IMR-90 (cell line): ENCODE data around the gene SEZ6L. TPM values are rescaled to one million over a fixed set of nuclear protein-coding genes. Genes with fewer than 3 reads are reported as not detected.

Experiments used
- ATAC-seq: fragments of 200-7000 bp; cut with Tn5 transposase; 2 replicates; pipeline ENCODE4 v1.9.1; 2020; ENCODE audit warnings: low read depth, mild to moderate bottlenecking, moderate library complexity
- BruUV-seq: library from RNA; stranded (reverse); fragments of 400-500 nt; replicated peaks from 2 replicates; lab custom pipeline; 2021; lab: Mats Ljungman, UMichigan
- CTCF ChIA-PET: fragments of 300-600 bp; formaldehyde crosslinking; extraction: SDS; loops from one replicate; lab custom pipeline; 2021; ENCODE audit warnings: antibody characterized with exemption; lab: Yijun Ruan, JAX
- POLR2A ChIA-PET: fragments of 300-600 bp; sonication (Branson Sonifier 250); formaldehyde crosslinking; loops from one replicate; lab custom pipeline; 2022; ENCODE audit warnings: antibody characterized with exemption; ENCODE audit not compliant: unreplicated experiment; lab: Charles Lee
- DNase-seq: peaks from one replicate; pipeline ENCODE4 v3.0.0; 2013
- H2AFZ ChIP-seq: replicated peaks from 2 replicates; pipeline ENCODE3; 2013; ENCODE audit warnings: low read length, mild to moderate bottlenecking; ENCODE audit not compliant: poor library complexity
- H2AK5ac ChIP-seq: 2 replicates; pipeline ENCODE4 v1.6.1; 2013; ENCODE audit warnings: low read depth, low read length, inconsistent platforms
- H2AK9ac ChIP-seq: replicated peaks from 2 replicates; pipeline ENCODE3; 2013; ENCODE audit warnings: mild to moderate bottlenecking, low read depth, low read length, moderate library complexity; ENCODE audit not compliant: poor library complexity
- H2BK120ac ChIP-seq: 2 replicates; pipeline ENCODE4 v1.6.1; 2013; ENCODE audit warnings: low read depth, low read length, inconsistent platforms
- H2BK15ac ChIP-seq: 3 replicates; pipeline ENCODE4 v1.6.1; 2013; ENCODE audit warnings: low read depth, low read length, inconsistent platforms
- H2BK20ac ChIP-seq: 2 replicates; pipeline ENCODE4 v1.6.1; 2013; ENCODE audit warnings: low read depth, mild to moderate bottlenecking, inconsistent platforms, low read length, moderate library complexity
- H2BK5ac ChIP-seq: 2 replicates; pipeline ENCODE4 v1.6.1; 2013; ENCODE audit warnings: mild to moderate bottlenecking, low read depth, low read length, inconsistent platforms; ENCODE audit not compliant: poor library complexity, severe bottlenecking
- H3K14ac ChIP-seq: replicated peaks from 2 replicates; pipeline ENCODE4 v1.6.1; 2013; ENCODE audit warnings: low read depth, low read length, inconsistent platforms
- H3K18ac ChIP-seq: 2 replicates; pipeline ENCODE4 v1.6.1; 2013; ENCODE audit warnings: low read depth, low read length, control low read depth
- H3K23ac ChIP-seq: 2 replicates; pipeline ENCODE4 v1.6.1; 2013; ENCODE audit warnings: low read depth, low read length, inconsistent platforms
- H3K27ac ChIP-seq: 2 replicates; pipeline ENCODE4 v1.5.1; 2013; ENCODE audit warnings: mild to moderate bottlenecking, control low read depth, low read length; ENCODE audit not compliant: insufficient read depth
- H3K27me3 ChIP-seq: 2 replicates; pipeline ENCODE4 v1.6.1; 2013; ENCODE audit warnings: low read length; ENCODE audit not compliant: control insufficient read depth, insufficient read depth
- H3K36me3 ChIP-seq: 2 replicates; pipeline ENCODE4 v1.6.1; 2013; ENCODE audit warnings: low read length, mixed read lengths; ENCODE audit not compliant: control insufficient read depth, insufficient read depth
- H3K4ac ChIP-seq: 2 replicates; pipeline ENCODE4 v1.6.1; 2013; ENCODE audit warnings: low read depth, low read length, inconsistent platforms
- H3K4me1 ChIP-seq: 2 replicates; pipeline ENCODE4 v1.6.1; 2013; ENCODE audit warnings: low read length, mixed read lengths; ENCODE audit not compliant: control insufficient read depth, insufficient read depth
- H3K4me2 ChIP-seq: 2 replicates; pipeline ENCODE4 v1.6.1; 2013; ENCODE audit warnings: low read depth, mild to moderate bottlenecking, control low read depth, low read length, moderate library complexity
- H3K4me3 ChIP-seq: 2 replicates; pipeline ENCODE4 v1.5.1; 2013; ENCODE audit warnings: low read depth, mild to moderate bottlenecking, control low read depth, low read length, moderate library complexity; ENCODE audit not compliant: insufficient read depth
- H3K56ac ChIP-seq: 2 replicates; pipeline ENCODE4 v1.6.1; 2013; ENCODE audit warnings: low read length, inconsistent platforms; ENCODE audit not compliant: insufficient read depth; ENCODE audit errors: extremely low read depth
- H3K79me1 ChIP-seq, 2 experiments: 2 replicates each; pipeline ENCODE4 v1.6.1; 2013; ENCODE audit warnings: low read length in 2 of 2, inconsistent platforms in 1 of 2, low read depth in 1 of 2
- H3K9ac ChIP-seq: 2 replicates; pipeline ENCODE4 v1.6.1; 2013; ENCODE audit warnings: low read depth, low read length, control low read depth
- H3K9me1 ChIP-seq: 2 replicates; pipeline ENCODE4 v1.6.1; 2013; ENCODE audit warnings: low read length, inconsistent platforms; ENCODE audit not compliant: insufficient read depth
- H3K9me3 ChIP-seq: 2 replicates; pipeline ENCODE4 v1.6.1; 2013; ENCODE audit warnings: low read length; ENCODE audit not compliant: control insufficient read depth, insufficient read depth
- H4K20me1 ChIP-seq: 2 replicates; pipeline ENCODE4 v1.6.1; 2013; ENCODE audit warnings: low read length, inconsistent platforms; ENCODE audit not compliant: insufficient read depth
- H4K5ac ChIP-seq: 2 replicates; pipeline ENCODE4 v1.6.1; 2013; ENCODE audit warnings: mild to moderate bottlenecking, low read depth, low read length, control low read depth
- H4K8ac ChIP-seq, 2 experiments: 2 replicates each; pipeline ENCODE4 v1.6.1; 2013; ENCODE audit warnings: low read depth in 2 of 2, low read length in 2 of 2, control low read depth in 1 of 2, inconsistent platforms in 1 of 2
- H4K91ac ChIP-seq: 2 replicates; pipeline ENCODE4 v1.6.1; 2013; ENCODE audit warnings: low read depth, low read length, inconsistent platforms; ENCODE audit not compliant: insufficient read depth
- BHLHE40 ChIP-seq: fragments of 150-350 bp; IDR thresholded peaks from 2 replicates; pipeline ENCODE4 v1.6.1; 2016; ENCODE audit warnings: mild to moderate bottlenecking, low read depth, low read length
- CEBPB ChIP-seq: IDR thresholded peaks from 2 replicates; pipeline ENCODE4 v1.6.1; 2012; ENCODE audit warnings: low read depth, low read length, improper control_type of control experiment
- CHD1 ChIP-seq: IDR thresholded peaks from 2 replicates; pipeline ENCODE4 v1.6.1; 2012; ENCODE audit warnings: low read depth, low read length, improper control_type of control experiment
- CTCF ChIP-seq: conservative IDR thresholded peaks from 2 replicates; pipeline ENCODE4 v1.5.1; 2012; ENCODE audit warnings: mild to moderate bottlenecking, low read depth, low read length, improper control_type of control experiment
- ELK1 ChIP-seq: fragments of 150-350 bp; IDR thresholded peaks from 2 replicates; pipeline ENCODE4 v1.6.1; 2016; ENCODE audit warnings: low read depth, mild to moderate bottlenecking, low read length, moderate library complexity, borderline replicate concordance
- FOS ChIP-seq: fragments of 150-350 bp; IDR thresholded peaks from 2 replicates; pipeline ENCODE4 v1.6.1; 2016; ENCODE audit warnings: low read depth, low read length
- MAFK ChIP-seq: IDR thresholded peaks from 2 replicates; pipeline ENCODE4 v1.6.1; 2012; ENCODE audit warnings: low read depth, low read length, improper control_type of control experiment
- MAZ ChIP-seq: IDR thresholded peaks from 2 replicates; pipeline ENCODE4 v1.6.1; 2012; ENCODE audit warnings: low read depth, mild to moderate bottlenecking, low read length, improper control_type of control experiment, moderate library complexity, borderline replicate concordance
- MXI1 ChIP-seq: IDR thresholded peaks from 2 replicates; pipeline ENCODE4 v1.6.1; 2012; ENCODE audit warnings: low read depth, mild to moderate bottlenecking, low read length, moderate library complexity, borderline replicate concordance
- NFE2L2 ChIP-seq: fragments of 150-350 bp; IDR thresholded peaks from 2 replicates; pipeline ENCODE4 v1.6.1; 2016; ENCODE audit warnings: low read depth, mild to moderate bottlenecking, low read length
- POLR2A ChIP-seq: IDR thresholded peaks from 2 replicates; pipeline ENCODE4 v1.6.1; 2012; ENCODE audit warnings: mild to moderate bottlenecking, low read depth, low read length
- RAD21 ChIP-seq: IDR thresholded peaks from 2 replicates; pipeline ENCODE4 v1.6.1; 2012; ENCODE audit warnings: low read length, improper control_type of control experiment
- RCOR1 ChIP-seq: IDR thresholded peaks from 2 replicates; pipeline ENCODE4 v1.6.1; 2012; ENCODE audit warnings: mild to moderate bottlenecking, low read length, improper control_type of control experiment; ENCODE audit not compliant: insufficient replicate concordance
- RFX5 ChIP-seq: IDR thresholded peaks from 2 replicates; pipeline ENCODE4 v1.8.0; 2012; ENCODE audit warnings: low read depth, mild to moderate bottlenecking, low read length, moderate library complexity
- SMC3 ChIP-seq: fragments of 150-350 bp; IDR thresholded peaks from 2 replicates; pipeline ENCODE4 v1.6.1; 2016; ENCODE audit warnings: low read depth, mild to moderate bottlenecking, antibody characterized with exemption, low read length, moderate library complexity
- USF2 ChIP-seq: fragments of 150-350 bp; IDR thresholded peaks from 2 replicates; pipeline ENCODE4 v1.6.1; 2017; ENCODE audit warnings: mild to moderate bottlenecking, antibody characterized with exemption, low read length, low read depth
- WGBS, 2 experiments: methylation state at CpG; one replicate each; pipeline versions ENCODE4 v1.1.5 to v1.1.7; 2013; ENCODE audit warnings: missing lambda C conversion rate in 2 of 2; ENCODE audit not compliant: insufficient read length in 1 of 2; ENCODE audit errors: extremely low coverage in 2 of 2; 5-methylcytosine and 5-hydroxymethylcytosine counted together
- dilution Hi-C: fragments of 300-500 bp; cut with HindIII; formaldehyde crosslinking; loops from one replicate; pipeline ENCODE4 v1.14.3; 2018; ENCODE audit warnings: low sequenced_read_pairs; ENCODE audit not compliant: unreplicated experiment
- in situ Hi-C: fragments of 300-500 bp; cut with MboI; formaldehyde crosslinking; loops from 3 replicates; pipeline ENCODE4 v1.14.3; 2019; ENCODE audit warnings: low sequenced_read_pairs, inconsistent platforms, mixed read lengths
- intact Hi-C: fragments of 100-400 bp; cut with micrococcal nuclease; formaldehyde crosslinking; loops from 2 replicates; pipeline ENCODE4 v1.10.0; 2022
- polyA plus RNA-seq, 3 experiments: library from polyadenylated mRNA; depleted of rRNA; stranded (reverse); fragments of >200 nt; gene quantifications; 2 replicates each; pipeline ENCODE4 v1.2.3, GENCODE V29; 2012; ENCODE audit warnings: low replicate concordance in 1 of 3
- total RNA-seq: library from RNA; depleted of rRNA; stranded (reverse); fragments of >200 nt; gene quantifications from 2 replicates; pipeline ENCODE4 v1.2.3, GENCODE V29; 2012

SEZ6L gene
- total and polyA plus RNA-seq, 2 of the 4 experiments (the other 2 are of a cell fraction) = not detected

GRCh38 chr22:26357281-26357680 is 188.0 kb downstream of the SEZ6L start:
- Histone ChIP-seq H3K79me1 (no peaks in the 10 kb centered on the region), H3K23ac (no peak overlapping the region), H4K20me1 (no peaks in the 10 kb centered on the region), H2BK120ac (no peak overlapping the region), H2BK20ac (no peak overlapping the region), H4K8ac (no peak overlapping the region), H3K4me1 (no peaks in the 10 kb centered on the region), H3K9me3 (no peaks in the 10 kb centered on the region), H3K4ac (no peak overlapping the region), H2BK15ac (no peak overlapping the region), H3K27me3 (peaks cover 7% of the 10 kb centered on the region; the same call in 1 of the 2 replicates), H3K18ac (no peak overlapping the region), H3K9me1 (no peaks in the 10 kb centered on the region), H3K9ac (no peak overlapping the region), H3K36me3 (no peaks in the 10 kb centered on the region), H3K14ac (no peak overlapping the region), H3K56ac (no peak overlapping the region), H2BK5ac (no peak overlapping the region), H3K27ac (no peak overlapping the region), H3K4me2 (no peak overlapping the region), H2AK9ac (no peak overlapping the region), H2AK5ac (no peak overlapping the region), H4K5ac (no peak overlapping the region), H2AFZ (no peak overlapping the region), H3K4me3 (no peak overlapping the region), H4K91ac (no peak overlapping the region)
- no peak for DNase-seq
- ChIA-PET CTCF (no interaction called here), POLR2A (no interaction called here)
- TF ChIP-seq CHD1 (no peak), MXI1 (no peak), CTCF (no peak), BHLHE40 (no peak), USF2 (no peak), CEBPB (no peak), FOS (no peak), MAZ (no peak), POLR2A (no peak), NFE2L2 (no peak), RCOR1 (no peak), SMC3 (no peak), RFX5 (no peak), ELK1 (no peak), RAD21 (no peak), MAFK (no peak)
- no TSS peak for BruUV-seq
- dilution Hi-C loops = no loop called here
- no peak for ATAC-seq
- intact Hi-C loops = loop anchor here (10.0 kb wide), 1 partner anchor 62 kb away; no protein-coding TSS in a partner anchor
- WGBS, 2 experiments = no CpG with 5 or more reads among the region's 2 CpGs
- in situ Hi-C loops = no loop called here
